AG08396 (cell line): ENCODE data around the gene C1orf94.
A peak's percentile ranks its signal among the peaks of the same experiment; 100 is the strongest.

Experiments used
- DNase-seq: peaks from one replicate; pipeline ENCODE4 v3.0.0; 2012; ENCODE audit warnings: low spot score, mixed read lengths

Gene C1orf94, protein sequence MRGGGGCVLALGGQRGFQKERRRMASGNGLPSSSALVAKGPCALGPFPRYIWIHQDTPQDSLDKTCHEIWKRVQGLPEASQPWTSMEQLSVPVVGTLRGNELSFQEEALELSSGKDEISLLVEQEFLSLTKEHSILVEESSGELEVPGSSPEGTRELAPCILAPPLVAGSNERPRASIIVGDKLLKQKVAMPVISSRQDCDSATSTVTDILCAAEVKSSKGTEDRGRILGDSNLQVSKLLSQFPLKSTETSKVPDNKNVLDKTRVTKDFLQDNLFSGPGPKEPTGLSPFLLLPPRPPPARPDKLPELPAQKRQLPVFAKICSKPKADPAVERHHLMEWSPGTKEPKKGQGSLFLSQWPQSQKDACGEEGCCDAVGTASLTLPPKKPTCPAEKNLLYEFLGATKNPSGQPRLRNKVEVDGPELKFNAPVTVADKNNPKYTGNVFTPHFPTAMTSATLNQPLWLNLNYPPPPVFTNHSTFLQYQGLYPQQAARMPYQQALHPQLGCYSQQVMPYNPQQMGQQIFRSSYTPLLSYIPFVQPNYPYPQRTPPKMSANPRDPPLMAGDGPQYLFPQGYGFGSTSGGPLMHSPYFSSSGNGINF

DNA sequence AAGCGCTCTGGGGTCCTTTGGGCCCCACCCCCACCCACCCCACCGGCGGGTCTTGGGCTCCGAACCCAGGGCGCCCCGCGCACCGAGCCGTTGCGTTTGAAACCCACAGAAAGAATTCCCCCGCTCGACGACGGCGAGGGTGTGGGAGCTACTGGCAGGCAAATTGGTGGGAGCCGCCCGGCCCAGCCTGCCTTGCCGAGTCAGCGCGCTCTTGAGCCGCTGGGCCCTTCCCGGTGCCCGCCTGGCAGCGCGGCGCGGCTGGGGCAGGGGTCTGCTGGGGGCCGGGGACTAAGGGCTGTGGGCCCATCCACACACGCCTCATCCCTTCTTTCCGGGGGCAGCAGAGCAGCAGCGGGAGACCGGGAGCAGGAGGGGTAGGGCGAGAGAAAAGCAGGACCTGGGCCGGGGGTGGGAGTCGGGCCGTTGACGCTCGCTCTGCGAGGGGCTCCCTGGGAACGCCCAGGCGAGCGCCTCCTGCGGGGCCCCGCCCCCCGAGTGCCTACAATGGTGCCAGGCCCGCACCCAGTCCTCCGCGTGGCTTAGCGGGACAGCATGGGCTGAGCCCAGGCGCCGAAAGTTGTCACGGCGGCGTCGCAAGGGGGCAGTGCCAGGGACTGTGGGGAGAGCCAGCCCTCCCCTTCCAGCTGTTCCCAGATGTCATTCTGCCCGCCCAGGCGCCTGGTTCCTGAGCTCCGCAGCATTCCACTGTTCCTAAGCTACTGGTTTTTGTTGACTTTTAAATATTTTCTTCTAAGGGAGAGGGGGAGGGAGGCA, at the start of gene C1orf94:
Gene C1orf94, plus strand, starts transcription at position 78 of the 774 bp plus-strand sequence. CDS start 883 bp downstream, outside the sequence.
- DNase-seq = peak; percentile 52

DNA sequence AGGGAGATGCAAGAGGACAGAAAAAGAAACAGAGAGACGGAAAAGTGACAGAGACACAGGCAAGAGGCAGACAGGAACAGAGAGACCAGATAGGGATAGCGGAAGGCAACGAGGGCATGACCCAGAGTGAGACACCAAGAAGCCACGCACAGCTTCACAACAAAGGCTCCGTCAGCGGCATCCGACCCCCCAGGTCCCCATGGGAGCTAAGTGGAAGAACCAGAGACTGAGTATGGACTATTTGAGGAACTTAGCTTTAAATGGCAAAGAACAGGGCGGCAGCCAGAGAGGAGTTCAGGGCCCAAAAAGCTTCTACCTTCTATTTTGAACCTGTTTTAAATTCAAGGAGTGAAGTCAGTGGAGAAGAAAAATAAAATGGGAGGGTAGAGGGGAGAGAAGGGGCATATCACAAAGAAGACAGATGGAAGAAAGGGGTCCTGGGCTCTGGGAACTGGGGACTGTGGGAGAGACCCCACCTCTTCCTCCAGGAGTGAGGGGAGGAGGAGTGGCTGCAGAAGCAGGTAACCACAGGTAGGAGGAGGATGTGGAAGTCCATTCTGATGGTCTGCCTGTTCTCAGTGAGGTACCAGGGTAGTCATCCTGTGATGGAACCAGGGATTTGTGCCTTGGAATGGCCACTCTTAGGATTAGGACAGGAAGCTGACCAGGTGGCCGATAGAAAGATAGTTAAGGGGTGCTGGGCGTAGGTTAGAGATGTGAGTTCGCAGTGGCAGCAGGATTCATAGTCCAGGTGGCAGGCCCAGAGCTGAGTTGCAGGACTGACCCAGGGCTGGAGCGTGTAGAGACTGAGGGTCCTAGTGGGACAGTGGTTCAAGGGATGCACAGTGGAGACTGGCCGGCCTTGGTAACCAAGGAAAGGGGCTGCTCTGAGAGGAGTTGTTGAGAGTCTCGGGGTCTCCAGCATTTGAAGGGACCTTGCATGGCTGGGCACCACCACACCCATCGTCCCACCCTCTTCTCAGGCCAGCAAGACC, 49.4 kb upstream of the C1orf94 start:
- DNase-seq = no peak

- no peak for DNase-seq
Observed at GRCh38 chr1:34128186-34128889, 48.4 kb upstream of the C1orf94 start.

DNA sequence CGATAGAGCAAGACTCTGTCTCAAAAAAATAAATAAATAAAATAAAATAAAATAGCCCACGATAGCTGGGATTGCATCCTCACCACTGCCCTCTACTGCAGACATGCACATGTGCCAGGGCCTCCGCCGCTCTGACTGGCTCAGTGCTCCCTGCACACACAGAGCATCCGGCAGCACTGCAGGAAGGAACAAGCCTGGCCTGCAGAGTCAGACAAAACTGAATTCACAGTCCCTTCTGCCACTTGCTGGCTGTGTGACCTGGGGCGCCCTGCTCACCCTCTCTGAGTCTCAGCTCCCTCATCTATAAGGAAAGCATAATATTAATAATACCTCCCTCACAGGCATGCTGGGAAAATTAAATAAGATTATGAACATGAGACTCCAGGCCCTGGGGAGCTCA, 47.1 kb upstream of the C1orf94 start:
- no peak for DNase-seq

GRCh38 chr1:34130306-34130705, 46.4 kb upstream of the C1orf94 start:
- DNase-seq = no peak

- DNase-seq = no peak
Observed at GRCh38 chr1:34131396-34132160, 45.1 kb upstream of the C1orf94 start.

- DNase-seq = no peak
Observed at GRCh38 chr1:34132161-34132420, 44.6 kb upstream of the C1orf94 start.

- no peak for DNase-seq
Observed at GRCh38 chr1:34137411-34137810, 39.3 kb upstream of the C1orf94 start.

DNA sequence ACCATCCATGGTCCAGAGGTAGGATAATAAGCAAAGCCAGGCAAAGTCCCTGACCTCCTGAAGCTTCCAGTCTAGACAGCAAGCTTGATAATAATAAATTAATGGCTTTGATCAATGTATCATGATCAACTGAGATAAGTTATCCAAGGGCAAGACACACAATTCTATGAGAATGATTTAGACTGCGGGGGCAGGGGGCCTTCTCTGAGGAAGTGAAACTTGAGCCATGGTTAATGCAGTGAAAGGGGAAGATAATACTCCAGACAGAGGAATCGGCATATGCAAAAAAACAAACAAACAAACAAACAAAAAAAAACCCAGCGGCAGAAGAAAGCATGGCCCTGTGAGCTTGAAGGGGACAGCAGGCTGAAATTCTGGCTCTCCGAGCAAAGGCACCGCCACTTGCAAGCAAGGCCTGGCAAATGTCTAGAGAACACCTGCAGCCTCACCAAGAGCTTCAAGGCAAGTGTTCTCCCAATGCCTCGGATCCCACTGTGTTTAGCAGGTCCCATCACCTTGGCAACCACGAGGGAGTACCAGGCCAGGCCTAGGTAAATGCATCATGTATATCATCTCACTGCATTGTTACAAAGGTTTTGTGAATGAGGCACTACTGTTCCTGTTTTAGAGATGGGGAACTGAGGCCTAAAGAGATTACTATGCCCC, 36.6 kb upstream of the C1orf94 start:
- no peak for DNase-seq

DNA sequence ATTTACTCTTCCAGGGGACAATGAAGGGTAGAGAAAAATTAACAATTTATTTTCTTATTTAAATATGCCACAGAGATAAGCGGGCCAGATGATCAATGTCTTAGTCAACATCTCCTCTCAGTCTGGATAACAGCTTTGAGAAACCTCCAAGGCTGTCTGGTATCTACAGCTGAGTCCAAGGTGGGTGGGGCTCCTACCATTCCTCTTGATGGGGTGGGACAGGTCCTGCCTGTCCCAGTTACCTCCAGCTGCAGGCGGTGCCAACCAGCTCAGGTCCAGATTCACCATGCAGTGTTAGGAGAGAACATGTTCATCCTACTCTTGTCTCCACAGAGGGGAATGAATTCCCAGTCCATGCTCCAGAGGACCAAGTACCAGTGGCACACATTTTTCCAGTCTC, 32.7 kb upstream of the C1orf94 start:
- DNase-seq = no peak

DNA sequence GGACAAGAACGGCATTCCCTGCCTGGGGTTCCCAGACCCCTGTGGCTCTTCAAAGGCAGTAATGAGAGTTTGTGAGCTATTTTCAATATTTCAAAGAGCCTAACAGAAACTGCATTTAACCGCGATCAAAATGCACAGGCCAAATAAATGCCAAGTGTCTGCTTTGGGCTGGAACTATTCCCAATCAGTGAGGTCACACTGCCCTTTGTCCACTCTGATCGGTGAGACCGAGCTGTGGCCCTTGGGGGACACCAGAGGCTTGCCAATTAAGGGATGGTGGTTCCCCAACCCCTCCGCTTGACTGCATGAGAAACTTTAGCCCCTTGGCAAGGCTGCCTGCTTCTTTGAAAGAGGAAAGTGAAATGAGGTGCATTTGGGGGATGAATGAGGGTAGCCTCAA, 31.9 kb upstream of the C1orf94 start:
- DNase-seq = no peak

GRCh38 chr1:34147301-34147700, 29.4 kb upstream of the C1orf94 start:
- DNase-seq = no peak

GRCh38 chr1:34149501-34149900, 27.2 kb upstream of the C1orf94 start:
- no peak for DNase-seq

- DNase-seq = no peak
Observed at GRCh38 chr1:34153246-34153645, 23.5 kb upstream of the C1orf94 start.

GRCh38 chr1:34155860-34156259, 20.8 kb upstream of the C1orf94 start:
- DNase-seq = no peak

DNA sequence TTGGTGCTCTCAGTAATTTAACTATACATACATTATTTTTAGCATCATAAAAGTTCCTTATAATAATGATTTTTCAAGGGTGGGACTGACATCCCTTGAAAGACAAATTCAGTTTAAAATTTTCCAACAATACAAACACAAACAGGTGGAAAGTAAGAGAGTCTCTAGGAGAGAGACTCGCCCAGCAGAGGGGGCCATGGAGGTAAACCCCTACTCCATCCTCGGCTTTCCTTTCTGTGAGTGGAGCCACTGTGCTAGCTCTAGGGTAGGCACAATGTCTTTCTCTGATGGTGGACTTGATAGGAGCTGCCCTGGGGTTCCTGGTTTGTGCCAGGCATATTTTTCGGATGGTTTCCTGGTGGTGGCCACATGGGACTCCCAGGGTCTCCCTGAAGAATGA, 20.0 kb upstream of the C1orf94 start:
- DNase-seq = no peak

- DNase-seq = peak; percentile 94
Observed at GRCh38 chr1:34162852-34163766, 13.6 kb upstream of the C1orf94 start.

DNA sequence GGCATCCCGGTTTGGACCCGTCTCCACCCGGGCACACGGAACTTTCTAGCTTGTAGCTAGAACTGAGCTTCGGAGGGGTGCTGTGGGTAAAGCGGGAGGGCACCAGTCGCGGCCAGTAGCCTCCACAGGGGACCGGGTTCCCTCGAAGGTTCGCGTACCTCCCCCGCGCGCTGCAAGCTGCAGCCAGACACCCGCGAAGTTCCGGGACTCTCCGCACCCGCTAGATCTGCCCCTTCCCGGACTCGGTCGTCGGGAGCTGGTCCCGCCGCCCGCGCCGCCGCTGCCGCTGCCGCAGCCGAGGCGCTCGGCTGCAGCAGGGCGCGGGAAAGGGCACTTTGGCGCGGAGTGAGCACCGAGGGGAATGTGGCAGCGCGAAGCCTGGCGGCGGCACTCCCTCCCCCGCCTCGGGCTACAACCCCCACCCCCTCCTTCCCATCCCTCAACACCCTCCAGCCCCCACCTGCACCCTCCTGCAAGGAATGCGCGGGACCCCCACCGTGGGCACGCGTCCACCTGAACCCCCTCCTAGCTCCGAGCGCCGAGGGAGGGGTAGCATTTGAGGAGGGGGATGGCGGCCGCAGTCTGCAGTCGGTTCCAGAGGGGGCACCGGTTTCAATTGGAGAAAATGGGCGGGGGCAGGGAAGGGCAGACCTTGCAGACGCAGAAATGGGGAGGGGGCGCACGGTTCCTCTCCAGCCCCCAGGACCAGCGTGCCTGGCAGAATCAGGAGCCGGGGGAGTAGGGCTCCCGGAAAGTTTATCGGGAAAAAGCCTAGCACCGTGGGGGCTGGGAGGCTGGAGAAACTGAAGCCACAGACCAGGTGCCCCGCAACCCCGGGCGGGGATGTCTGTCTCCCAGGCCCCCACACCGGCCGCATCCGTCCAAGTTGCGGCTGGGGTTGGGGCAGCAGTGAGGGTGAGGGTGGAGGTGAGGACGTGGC, 12.6 kb upstream of the C1orf94 start:
- DNase-seq = peak; percentile 49
